Heart left ventricle (tissue), 11 donors: ENCODE results near the gene POTEC. TPM values are rescaled to one million over a fixed set of nuclear protein-coding genes. Genes with fewer than 3 reads are reported as not detected.

Experiments used
- polyA plus RNA-seq, 2 donors: library from polyadenylated mRNA; stranded (reverse); fragments of 200-250 nt; gene quantifications; one replicate each; pipeline ENCODE4 v1.2.3, GENCODE V29; 2013
- total RNA-seq, 9 donors: library from RNA; depleted of rRNA in 2 of 9; stranded (reverse); fragments of >200 nt in 2 of 9; fragmentation: NEBNext Ultra II Directional in 3 of 9; extraction: Animal tissue kit (Norgen Biotek cat#: 25700) in 3 of 9; gene quantifications; one replicate each; pipeline versions ENCODE4 v1.1.0 to v1.2.4, GENCODE V29; 2016 to 2023
- donor health status: ischemic (EF 13 %, LVEDD 7.1; RV severe dilation, severe dysfunction).
- donor health status: healthy with polysubstance abuse.
- donor health status: DM: no; HTN: yes; CAD: no.
- donor health status: DM: no; HTN: no; CAD: no.
- donor health status: ischemic (EF 25% LVEDD 5.7; RV mildly dilated, moderate dysfunction).
- donor health status: healthy.
- donor health status: DM: yes; HTN: yes; CAD: no.
- donor health status: PGD.
- donor health status: nonischemic (EF 23%, LVEDD 6.1; RV moderate dilation, normal function).

POTEC gene
- total and polyA plus RNA-seq, 11 donors, result not detected

Other genes starting within 250 kb of the POTEC start
- under 1 TPM in 2 of 9 donors, not detected in 7; 0.06 to 0.27 TPM for gene ANKRD30B, start 204.6 kb upstream of the POTEC start, total RNA-seq
- not detected for gene ANKRD30B, start 204.6 kb upstream of the POTEC start, polyA plus RNA-seq